ENCODE results near the gene NPTXR. TPM values are rescaled to one million over a fixed set of nuclear protein-coding genes. Genes with fewer than 3 reads are reported as not detected.

Gene NPTXR
- polyA plus RNA-seq, 1 experiment, result 1.7 TPM

- no peak for DNase-seq (ENCODE audit: low read depth, low spot score)
- Histone ChIP-seq H3K27ac (ENCODE audit: low read depth, low read length) (no peak overlapping the region), H3K9me3 (ENCODE audit: control insufficient read depth, insufficient read depth, low read length) (peaks cover 14% of the 10 kb centered on the region), H3K27me3 (ENCODE audit: control insufficient read depth, insufficient read depth, low read length) (peaks cover 3% of the 10 kb centered on the region), H3K4me3 (ENCODE audit: low read depth, low read length) (no peak overlapping the region)
- POLR2A ChIA-PET, result no interaction called here
- CTCF ChIA-PET, result no interaction called here
- no peak for TF ChIP-seq CTCF (IDR thresholded peaks at IDR 0.05; ENCODE audit: low read depth, low read length)
Observed at GRCh38 chr22:38829485-38829884, 14.3 kb downstream of the NPTXR start.

GRCh38 chr22:38828616-38829205 lies 15.1 kb downstream of the NPTXR start:
- peaks cover 14% of the 10 kb centered on the region for H3K9me3 ChIP-seq (ENCODE audit: control insufficient read depth, insufficient read depth, low read length)
- POLR2A ChIA-PET, result no interaction called here
- CTCF ChIA-PET, result interaction anchor here (0.9 kb wide), 1 partner anchor 60 kb away, joined by 6 read pairs; no protein-coding TSS in a partner anchor
- no peak for TF ChIP-seq CTCF (IDR thresholded peaks at IDR 0.05; ENCODE audit: low read depth, low read length)
- H3K4me3 ChIP-seq (ENCODE audit: low read depth, low read length), result no peak overlapping the region
- peaks cover 3% of the 10 kb centered on the region for H3K27me3 ChIP-seq (ENCODE audit: control insufficient read depth, insufficient read depth, low read length)
- DNase-seq (ENCODE audit: low read depth, low spot score), result no peak
- H3K27ac ChIP-seq (ENCODE audit: low read depth, low read length), result no peak overlapping the region

- TF ChIP-seq CTCF (IDR thresholded peaks at IDR 0.05; ENCODE audit: low read depth, low read length), result no peak
- Histone ChIP-seq H3K27me3 (ENCODE audit: control insufficient read depth, insufficient read depth, low read length) (peaks cover 3% of the 10 kb centered on the region), H3K9me3 (ENCODE audit: control insufficient read depth, insufficient read depth, low read length) (peaks cover 14% of the 10 kb centered on the region), H3K27ac (ENCODE audit: low read depth, low read length) (no peak overlapping the region), H3K4me3 (ENCODE audit: low read depth, low read length) (no peak overlapping the region)
- ChIA-PET POLR2A (no interaction called here), CTCF (interaction anchor here (0.9 kb wide), 1 partner anchor 59 kb away, joined by 6 read pairs; no protein-coding TSS in a partner anchor)
- DNase-seq (ENCODE audit: low read depth, low spot score), result no peak
Observed at GRCh38 chr22:38828191-38828590, 15.6 kb downstream of the NPTXR start.

- Histone ChIP-seq H3K4me3 (ENCODE audit: low read depth, low read length) (no peak overlapping the region), H3K27me3 (ENCODE audit: control insufficient read depth, insufficient read depth, low read length) (peaks cover 3% of the 10 kb centered on the region), H3K9me3 (ENCODE audit: control insufficient read depth, insufficient read depth, low read length) (peaks cover 14% of the 10 kb centered on the region), H3K27ac (ENCODE audit: low read depth, low read length) (no peak overlapping the region)
- DNase-seq (ENCODE audit: low read depth, low spot score), result no peak
- no peak for TF ChIP-seq CTCF (IDR thresholded peaks at IDR 0.05; ENCODE audit: low read depth, low read length)
- POLR2A ChIA-PET, result no interaction called here
- CTCF ChIA-PET, result interaction anchor here (0.8 kb wide), 1 partner anchor 59 kb away, joined by 4 read pairs; no protein-coding TSS in a partner anchor
Observed at GRCh38 chr22:38827510-38827909, 16.3 kb downstream of the NPTXR start.

GRCh38 chr22:38826801-38827200 lies 17.0 kb downstream of the NPTXR start:
- DNase-seq (ENCODE audit: low read depth, low spot score), result no peak

More at GRCh38 chr22:38826801-38827200, 17.0 kb downstream of the NPTXR start:
- Histone ChIP-seq H3K9me3 (ENCODE audit: control insufficient read depth, insufficient read depth, low read length) (peaks cover 14% of the 10 kb centered on the region), H3K27ac (ENCODE audit: low read depth, low read length) (no peak overlapping the region), H3K4me3 (ENCODE audit: low read depth, low read length) (no peak overlapping the region), H3K27me3 (ENCODE audit: control insufficient read depth, insufficient read depth, low read length) (peaks cover 3% of the 10 kb centered on the region)
- POLR2A ChIA-PET, result no interaction called here
- CTCF ChIA-PET, result interaction anchor here (0.8 kb wide), 1 partner anchor 58 kb away, joined by 4 read pairs; no protein-coding TSS in a partner anchor
- no peak for TF ChIP-seq CTCF (IDR thresholded peaks at IDR 0.05; ENCODE audit: low read depth, low read length)
